UCSD-AML1 (cell line): ENCODE data around the gene ETAA1.

Experiments
- DNase-seq: peaks from one replicate; lab custom pipeline; 2025; ENCODE audit not compliant: unreplicated experiment; lab: John Stamatoyannopoulos, UW

Gene ETAA1

DNA sequence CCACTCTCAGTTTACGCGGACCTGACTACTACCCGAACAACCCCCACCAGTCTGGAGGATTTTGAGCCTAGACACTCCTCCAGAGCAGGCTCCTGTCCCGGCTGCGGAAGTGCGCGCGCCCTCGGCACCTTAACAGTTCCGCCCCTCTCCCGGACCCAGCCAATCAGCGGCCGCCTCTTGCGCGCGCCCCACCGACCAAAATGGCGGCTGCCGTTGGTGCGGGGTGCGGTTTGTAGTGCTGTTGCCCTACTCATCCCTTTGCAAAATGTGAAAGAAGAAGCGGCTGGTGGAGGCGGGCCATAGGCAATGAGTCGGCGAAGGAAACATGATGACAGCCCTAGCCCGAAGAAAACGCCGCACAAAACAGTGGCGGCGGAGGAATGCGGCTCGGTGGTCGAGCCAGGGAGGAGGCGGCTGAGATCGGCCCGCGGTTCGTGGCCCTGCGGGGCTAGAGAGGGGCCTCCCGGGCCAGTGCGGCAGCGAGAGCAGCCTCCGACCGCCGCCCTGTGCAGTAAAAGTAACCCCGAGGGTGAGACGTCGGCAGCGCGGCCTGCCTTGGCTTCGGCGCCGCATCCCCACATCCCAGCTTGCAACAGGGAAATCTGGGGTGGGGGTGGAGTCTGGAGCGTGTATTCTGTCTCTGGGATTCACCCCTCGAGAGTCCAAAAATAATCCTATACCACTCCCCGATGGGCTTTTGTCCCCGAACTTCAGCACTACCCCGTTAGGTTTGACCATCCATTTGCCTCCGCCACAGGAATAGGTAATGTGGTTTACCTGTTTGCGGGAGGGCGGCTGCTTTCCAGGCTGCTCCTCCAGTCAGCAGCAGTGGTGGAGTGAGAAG is at the start of gene ETAA1:
Gene ETAA1 (plus strand): TSS at position 191 of the 844 bp plus-strand sequence. CDS start 116 bp downstream, at position 307.
- DNase-seq: peak; percentile 92

DNA sequence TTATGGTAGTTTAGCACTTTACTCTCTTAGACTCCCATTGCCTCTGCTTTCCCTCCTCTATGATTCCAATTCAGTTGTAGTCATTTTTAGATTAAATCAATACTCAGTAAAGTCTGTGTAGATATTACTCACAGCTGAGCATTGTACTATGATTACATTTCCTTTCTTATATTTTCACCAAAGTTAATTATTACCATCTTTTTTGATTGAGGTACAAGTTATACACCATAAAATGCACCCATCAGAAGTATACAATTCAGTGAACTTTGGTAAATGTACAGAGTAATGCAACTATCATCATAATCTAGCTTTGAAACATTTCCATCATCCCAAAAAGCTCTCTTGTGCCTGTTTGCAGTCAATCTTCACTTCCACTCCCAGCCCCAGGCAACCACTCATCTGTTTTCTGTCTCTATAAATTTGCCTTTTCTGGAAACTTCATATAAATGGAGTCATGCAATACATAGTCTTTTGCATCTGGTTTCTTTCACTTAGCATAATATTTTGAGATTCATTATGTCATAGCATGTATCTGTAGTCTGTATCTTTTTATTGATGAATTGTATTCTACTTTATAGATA is 30.2 kb upstream of the ETAA1 start:
- no peak for DNase-seq

DNA sequence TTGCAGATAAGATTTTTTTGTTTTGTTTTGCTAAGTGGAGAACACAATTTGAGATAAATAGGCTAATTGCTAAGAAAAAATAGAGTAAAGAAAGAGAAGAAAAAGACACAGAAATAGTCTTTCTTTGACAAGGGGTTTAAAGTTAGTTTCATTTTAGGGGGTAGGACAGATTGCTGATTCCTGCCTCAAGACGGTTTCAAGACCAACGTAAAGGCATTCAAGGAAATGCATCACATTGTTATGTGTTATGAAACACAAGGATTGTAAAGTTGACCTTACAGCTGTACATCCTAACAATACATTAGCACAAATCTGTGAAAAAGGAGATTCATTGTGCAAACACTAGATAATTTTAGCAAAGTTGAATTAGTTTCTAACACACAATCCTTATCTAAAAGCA is 22.7 kb upstream of the ETAA1 start:
- DNase-seq: no peak

DNA sequence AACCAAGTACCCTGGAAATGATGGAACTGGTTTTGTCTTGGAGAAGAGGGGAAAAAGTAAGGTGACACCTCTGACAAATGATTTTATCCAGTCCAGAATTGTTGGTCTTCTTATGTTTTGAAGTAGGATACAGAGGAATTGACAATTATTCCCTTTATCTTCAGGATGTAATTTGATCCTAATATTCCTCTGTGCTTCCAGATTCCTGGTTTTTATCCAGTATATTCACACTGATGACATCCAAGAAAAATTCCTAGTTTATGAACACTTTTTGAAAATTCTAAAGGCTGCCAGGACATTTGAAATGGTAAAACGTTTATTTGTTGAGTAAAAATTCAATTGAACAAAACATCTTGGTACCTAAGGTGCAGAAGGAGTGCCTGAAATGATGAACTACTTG is 22.2 kb upstream of the ETAA1 start:
- no peak for DNase-seq

DNA sequence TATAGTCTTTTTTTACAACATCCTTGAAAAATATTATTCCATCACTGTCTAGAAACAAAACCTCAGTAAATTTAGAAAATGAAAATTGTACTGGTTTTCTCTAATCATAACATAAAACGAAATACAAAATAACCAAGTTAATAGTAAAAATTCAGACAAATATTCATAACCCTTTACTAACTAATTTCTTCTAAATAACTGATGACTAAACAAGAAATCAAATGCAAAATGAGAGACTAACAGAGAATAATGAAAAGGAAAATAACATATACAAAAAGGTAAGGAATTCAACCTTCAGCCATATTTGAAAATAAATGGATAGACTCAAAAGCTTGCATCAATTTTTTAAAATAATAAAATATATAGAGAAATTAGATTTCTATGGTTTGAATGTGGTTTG is 18.6 kb upstream of the ETAA1 start:
- DNase-seq: no peak

DNA sequence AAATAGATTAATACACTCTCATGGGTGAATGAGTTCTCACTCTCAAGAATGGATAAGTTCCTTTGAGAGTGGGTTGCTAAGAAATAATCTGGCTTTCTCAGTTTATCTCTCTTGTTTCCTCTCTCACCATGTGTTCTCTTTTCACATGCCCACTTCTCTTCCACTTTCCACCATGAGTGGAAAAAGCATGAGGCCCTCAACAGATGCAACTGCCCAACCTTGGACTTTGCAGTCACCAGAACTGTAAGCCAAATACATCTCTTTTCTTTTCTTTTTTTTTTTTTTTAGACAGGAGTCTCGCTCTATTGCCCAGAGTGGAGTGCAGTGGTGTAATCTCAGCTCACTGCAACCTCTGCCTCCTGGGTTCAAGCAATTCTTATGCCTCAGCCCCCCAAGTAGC is 18.1 kb upstream of the ETAA1 start:
- no peak for DNase-seq

DNA sequence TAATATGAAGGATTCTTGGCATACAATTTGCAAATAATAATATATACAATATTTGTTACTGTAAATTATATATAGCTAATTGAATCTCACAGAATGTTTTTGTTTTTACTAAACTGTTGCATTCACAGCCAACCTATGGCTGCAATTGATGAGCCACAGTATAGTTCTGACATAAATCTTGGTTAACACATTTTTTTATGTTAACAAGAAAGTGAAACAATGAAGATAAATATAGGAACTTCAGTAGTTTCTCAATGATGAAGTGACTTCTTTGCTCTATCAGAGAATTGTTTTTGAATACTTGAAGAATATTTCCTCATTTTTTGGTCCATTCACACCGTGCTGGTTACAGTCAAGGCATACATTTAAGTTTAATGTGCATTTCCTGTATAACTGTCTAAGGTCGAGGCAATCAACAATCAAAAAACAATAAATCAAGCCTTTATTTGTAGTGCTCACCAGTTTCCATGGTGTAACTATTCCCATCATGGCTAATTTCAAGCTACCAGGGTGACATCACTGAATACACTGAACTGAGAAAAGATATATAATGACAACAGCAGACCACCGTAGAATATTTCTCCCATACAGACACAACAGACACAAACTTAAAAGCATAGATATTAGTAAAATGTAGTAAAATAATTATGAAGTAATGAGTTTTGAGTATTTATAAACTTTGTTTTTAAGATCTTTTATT is 12.9 kb upstream of the ETAA1 start:
- no peak for DNase-seq

DNA sequence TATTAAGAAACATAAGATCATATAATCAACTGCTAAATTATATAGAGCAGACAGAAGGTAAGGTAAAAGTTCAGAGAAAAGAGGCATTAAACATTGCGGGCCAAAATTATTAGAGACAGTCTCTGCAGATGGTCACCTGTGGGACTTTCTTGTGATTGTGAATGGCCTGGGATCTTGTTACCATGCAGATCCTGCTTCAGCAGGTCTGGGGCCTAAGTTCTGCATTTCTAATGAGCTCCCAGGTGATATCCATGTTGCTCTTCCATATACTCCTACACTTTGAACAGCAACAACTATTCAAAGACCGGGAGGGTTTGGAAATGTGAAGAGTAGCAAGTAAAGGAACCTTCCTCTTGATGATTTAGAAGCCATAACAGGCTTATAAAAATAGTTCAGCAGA is 8.5 kb upstream of the ETAA1 start:
- no peak for DNase-seq

DNA sequence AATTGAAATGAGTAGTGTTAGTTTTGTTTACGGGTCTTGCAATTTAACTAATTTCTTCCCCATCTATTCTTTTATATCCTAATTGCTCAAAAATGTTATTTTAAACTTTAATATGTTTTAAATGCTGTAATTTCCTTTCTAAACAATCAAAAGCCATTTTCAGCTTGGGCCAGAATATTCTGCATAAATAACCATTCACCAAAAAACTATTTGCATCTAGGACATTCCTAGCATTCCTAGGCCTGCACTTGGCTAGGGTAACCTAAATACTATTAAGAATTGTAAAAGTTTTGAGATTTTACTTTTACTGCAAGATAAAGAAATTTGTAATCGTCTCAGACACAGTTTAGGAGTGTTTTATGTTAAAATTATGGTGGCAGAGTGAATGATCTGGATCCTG is 7.8 kb upstream of the ETAA1 start:
- DNase-seq: no peak

DNA sequence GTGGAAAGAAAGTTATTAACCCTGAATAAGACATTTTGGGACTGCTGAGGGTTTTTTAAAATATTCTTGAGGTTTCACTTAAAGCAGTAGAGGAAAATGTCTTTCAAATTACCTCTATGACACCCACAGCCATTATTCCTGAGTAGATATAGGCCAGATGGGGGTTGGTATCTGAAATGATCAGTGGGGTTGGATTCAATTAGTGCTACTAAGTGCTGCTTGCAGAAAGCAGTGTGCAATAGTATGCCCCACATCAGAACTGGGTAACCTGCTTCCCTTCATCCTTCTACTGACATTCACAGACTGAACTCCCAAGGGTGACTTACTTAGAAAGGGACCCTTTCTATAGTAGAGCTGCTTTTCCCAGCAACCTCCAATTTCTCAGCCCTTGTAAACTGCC is 7.3 kb upstream of the ETAA1 start:
- DNase-seq: no peak

DNA sequence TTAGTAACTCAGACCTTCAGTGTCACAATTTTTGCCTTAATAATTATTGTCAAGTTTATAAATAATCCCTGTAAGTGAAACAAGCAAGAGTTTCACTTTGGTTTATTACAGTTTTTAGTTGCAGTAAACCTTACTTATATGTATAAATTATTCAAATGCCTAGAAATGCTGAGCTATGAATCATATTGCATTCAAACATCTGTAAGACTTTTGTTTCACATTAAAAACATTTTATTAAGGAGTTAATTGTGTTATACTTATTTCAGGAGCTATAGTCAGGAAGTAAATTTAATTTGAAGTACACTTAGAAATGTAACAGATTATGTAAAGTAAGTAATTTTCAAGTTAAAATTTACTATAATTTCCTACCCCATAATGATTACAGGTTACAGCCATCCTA is 3.9 kb upstream of the ETAA1 start:
- no peak for DNase-seq

DNA sequence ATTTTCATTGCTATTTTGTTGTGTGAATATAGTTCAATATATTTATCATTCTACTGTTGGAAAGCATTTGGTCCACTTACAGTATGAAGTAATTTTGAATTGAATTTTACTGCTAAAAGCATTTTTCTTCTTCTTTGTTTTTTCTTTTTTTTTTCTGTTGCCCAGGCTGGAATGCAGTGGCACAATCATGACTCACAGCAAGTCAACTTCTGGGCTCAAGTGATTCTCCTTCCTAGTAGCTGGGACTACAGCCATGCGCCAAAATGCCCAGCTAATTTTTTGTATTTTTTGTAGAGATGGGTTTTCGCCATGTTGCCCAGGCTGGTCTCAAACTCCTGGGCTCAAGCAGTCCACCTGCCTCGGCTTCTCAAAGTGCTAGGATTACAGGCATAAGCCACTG is 2.4 kb upstream of the ETAA1 start:
- no peak for DNase-seq

DNA sequence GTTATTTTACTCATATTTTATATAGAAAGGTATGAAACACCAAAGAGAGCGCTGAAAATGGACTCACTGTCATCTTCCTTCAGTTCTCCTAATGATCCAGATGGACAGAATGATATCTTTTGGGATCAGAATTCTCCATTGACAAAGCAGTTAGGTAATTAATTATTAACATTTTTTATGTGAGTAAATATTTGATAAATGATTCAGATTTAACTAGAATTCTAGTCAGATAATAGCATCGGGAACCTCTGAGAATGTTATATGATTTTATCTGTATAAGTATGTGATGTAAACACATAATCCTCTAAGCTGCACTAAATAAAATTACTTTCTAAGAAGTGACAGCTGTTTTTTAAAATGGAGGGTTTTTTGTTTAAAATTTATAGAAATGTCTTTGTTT is 2.0 kb downstream of the ETAA1 start:
- no peak for DNase-seq

DNA sequence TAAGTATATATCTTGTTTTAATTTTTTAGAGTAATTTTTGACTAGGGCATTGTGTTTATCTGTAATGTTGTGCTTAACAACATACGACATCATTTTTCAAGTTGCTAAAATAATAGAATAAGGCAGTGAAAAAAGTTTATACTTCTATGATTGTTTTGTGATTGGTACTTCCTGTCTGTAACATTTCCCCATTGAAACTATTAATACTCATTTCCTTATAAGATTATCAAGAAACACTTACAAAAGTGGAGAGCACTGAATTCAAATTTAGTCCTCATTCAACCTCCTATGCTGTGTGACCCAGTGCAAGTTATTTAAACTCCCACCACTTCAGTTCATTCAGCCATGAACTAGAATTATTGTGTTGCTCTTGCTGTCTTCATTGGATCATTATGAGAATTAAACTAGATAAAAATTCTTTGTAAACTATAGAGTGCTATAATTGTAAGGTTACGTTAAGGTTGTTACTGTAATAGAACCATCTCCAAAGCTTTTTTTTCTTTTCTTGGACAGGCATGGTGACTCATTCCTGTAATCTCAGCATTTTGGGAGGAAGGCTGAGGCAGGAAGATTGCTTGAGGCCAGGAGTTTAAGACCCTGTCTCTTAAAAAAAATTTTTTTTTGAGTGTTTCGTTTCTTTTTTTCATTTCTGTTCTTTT is 2.8 kb downstream of the ETAA1 start:
- DNase-seq: no peak

DNA sequence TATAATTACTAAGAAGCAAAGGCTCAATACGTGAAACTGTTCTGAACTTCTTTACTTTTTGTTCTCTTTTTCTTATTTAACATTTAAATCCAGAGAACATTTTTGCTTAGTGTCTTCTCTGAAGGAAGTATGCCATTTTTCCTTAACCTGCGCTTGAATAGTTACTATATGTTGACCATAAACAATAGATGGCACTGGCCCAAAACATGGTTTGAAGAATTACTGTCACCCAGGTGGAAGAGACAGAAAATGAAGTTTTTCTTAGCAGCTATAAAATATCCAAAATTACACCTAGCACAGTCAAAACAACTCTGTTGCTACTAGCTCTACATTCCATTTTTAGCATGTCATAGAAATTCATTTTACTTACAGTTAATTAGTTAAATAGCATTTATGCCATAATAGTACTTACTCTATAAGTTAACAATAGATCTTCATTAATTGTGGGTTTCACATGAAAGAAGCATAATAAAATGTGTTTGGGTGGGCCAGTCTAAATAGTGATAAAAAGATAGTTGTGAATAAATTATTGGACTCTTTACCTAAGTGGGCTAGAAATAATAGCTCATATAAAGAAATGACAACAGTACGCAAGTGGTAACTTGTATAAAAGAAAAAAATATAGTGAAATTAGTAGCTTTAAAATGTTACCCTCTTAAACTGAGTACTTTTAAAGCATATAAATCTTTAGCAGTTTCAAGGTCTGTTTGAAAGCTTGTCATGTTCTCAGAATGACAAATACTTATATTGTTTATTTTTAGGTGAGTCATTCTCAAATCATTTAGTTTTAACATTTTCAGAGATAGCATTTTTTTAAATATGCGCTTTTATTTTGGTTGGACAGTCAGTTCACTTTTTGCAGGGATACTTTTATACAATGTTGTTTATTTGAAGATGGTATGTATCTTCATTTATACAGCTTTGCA is 3.7 kb downstream of the ETAA1 start:
- no peak for DNase-seq

DNA sequence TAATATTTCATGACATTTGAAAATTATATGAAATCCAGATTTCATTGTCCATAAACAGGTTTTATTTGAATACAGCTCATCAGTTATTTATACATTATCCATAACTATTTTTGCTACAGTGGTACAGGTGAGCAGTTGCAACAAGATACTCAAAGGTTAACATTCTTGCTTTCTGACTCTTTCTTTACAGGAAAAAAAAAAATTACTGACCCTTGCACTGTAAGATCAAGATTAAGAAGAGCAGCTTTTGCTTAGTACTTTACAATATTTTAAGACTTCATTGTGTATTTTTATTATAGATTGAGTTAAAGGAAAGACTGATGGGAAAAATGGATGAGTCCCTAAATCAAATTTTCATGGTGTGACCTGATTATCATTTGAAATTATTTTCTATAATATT is 11.2 kb downstream of the ETAA1 start:
- no peak for DNase-seq

DNA sequence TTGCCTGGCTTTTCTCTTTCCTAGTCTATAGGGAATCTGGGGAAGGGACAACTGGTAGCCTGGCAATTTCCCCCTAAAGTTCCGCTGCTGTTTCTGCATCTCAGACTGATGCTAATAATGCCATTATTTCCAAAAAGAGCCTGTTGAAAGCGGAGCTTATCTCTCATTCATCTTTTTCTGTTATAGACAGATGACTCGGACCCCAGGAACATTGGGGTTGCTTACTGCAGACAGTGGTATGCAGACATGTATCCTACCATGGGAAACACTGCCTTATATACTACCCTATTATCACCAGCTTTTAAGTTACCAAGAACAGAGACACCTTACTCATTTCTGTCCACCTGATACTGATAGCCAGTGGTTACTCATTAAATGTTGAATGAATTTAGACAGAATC is 15.3 kb downstream of the ETAA1 start:
- DNase-seq: no peak

DNA sequence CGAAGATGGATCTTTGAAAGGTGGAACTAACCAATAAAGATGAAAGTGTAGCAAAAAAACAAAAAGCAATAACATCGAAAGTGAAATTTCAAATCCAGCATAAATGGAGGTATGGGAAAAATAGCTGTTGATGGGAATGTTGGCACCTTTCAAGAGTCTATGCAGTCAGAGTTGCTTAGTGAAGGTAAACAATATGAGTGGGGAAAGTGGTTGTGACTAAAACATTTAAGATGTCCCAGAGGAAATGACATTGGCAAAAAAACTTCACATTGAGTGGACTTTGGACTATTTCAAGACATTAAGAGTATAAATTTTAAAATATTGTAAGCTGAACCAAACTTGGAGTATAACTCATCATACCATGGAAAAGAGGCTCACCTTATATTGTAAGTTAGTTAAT is 17.7 kb downstream of the ETAA1 start:
- DNase-seq: no peak

DNA sequence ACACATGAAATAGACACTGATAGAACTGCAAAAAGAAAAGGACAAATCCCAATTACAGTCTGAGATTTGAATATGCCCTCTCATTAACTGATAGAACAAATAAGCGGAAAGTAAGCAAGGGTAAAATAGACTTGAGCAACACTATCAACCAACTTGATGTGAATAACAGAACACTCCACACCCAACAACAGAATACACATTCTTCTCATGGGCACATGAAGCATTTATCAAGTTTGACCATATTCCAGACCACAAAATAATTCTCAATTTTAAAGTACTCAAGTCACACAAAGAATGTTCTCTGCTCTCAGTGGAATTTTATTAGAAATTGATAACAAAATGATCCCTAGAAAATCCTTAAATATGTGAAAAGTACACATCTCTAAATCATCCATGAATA is 19.0 kb downstream of the ETAA1 start:
- DNase-seq: no peak

DNA sequence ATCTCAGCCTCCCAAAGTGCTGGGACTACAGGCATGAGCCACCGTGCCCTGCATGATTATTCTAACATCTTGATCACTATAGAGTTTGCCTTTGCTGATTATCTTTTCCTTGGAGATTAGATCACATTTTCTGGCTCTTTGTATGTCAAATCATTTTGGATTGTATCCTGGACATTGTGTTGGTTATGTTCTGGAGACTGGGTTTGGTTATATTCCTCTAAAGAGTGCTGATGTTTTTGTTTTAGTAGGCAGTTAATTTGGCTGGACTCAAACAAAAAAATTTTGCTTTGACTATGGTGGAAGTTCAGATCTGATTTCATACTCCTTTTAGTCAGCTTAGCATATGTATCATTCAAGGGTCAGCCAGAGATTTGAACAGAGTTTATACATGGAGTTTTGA is 26.4 kb downstream of the ETAA1 start:
- DNase-seq: no peak

DNA sequence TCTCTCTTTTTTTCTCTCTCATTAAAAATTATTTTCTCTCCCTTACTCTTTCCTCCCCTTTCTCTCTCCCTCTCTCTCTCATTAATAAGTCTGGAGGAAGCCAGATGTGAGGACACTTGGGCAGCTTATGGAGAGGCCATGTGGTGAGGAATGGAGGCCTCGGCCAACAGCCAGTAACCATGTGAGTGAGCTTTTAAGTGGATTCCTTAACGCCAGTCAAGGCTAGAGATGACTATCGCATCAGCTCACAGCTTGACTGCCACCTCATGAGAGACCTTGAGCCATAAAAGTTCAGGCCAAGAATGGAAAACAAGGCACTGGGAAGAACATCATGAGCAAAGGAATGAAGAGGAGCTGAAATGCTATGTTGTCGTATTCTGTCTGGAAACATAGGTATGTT is 39.1 kb downstream of the ETAA1 start:
- no peak for DNase-seq
